ENCODE data around the gene SPG7.

The SPG7 gene

GRCh38 chr16:89489040-89489897 lies 18.9 kb upstream of the SPG7 start:
- peak; percentile 85 for DNase-seq

- peak; percentile 19 for DNase-seq
Observed at GRCh38 chr16:89489898-89490438, 18.2 kb upstream of the SPG7 start.

- peak; percentile 100 for DNase-seq
Observed at GRCh38 chr16:89490439-89491237, 17.6 kb upstream of the SPG7 start, which contains the start of gene ANKRD11. ANKRD11 (minus strand) TSS chr16:89490561; CDS start chr16:89317019, 173,542 bp downstream.

GRCh38 chr16:89491238-89491869 lies 16.8 kb upstream of the SPG7 start:
- DNase-seq, result no peak

- DNase-seq, result no peak
Observed at GRCh38 chr16:89491974-89492687, 16.1 kb upstream of the SPG7 start.

GRCh38 chr16:89493776-89494175 lies 14.4 kb upstream of the SPG7 start:
- DNase-seq, result no peak

GRCh38 chr16:89495121-89495520 lies 13.1 kb upstream of the SPG7 start:
- no peak for DNase-seq

- no peak for DNase-seq
Observed at GRCh38 chr16:89498839-89499238, 9.4 kb upstream of the SPG7 start.

- no peak for DNase-seq
Observed at GRCh38 chr16:89499767-89500166, 8.4 kb upstream of the SPG7 start.

GRCh38 chr16:89502081-89502843 lies 5.9 kb upstream of the SPG7 start:
- no peak for DNase-seq

- no peak for DNase-seq
Observed at GRCh38 chr16:89504091-89504490, 4.1 kb upstream of the SPG7 start.

- peak; percentile 93 for DNase-seq
Observed at GRCh38 chr16:89505204-89506112, 2.7 kb upstream of the SPG7 start.

- no peak for DNase-seq
Observed at GRCh38 chr16:89506113-89506504, 2.1 kb upstream of the SPG7 start.

- no peak for DNase-seq
Observed at GRCh38 chr16:89506791-89507191, 1.4 kb upstream of the SPG7 start.

GRCh38 chr16:89507214-89507833 lies 879 bp upstream of the SPG7 start:
- DNase-seq, result no peak

- no peak for DNase-seq
Observed at GRCh38 chr16:89510526-89510925, 2.3 kb downstream of the SPG7 start.

GRCh38 chr16:89511374-89511773 lies 3.2 kb downstream of the SPG7 start:
- DNase-seq, result no peak

GRCh38 chr16:89512453-89512852 lies 4.2 kb downstream of the SPG7 start:
- DNase-seq, result no peak

GRCh38 chr16:89517128-89517527 lies 8.9 kb downstream of the SPG7 start:
- no peak for DNase-seq

- no peak for DNase-seq
Observed at GRCh38 chr16:89519881-89520280, 11.7 kb downstream of the SPG7 start.
